ENCODE results near the gene SRSF3. TPM values are rescaled to one million over a fixed set of nuclear protein-coding genes. Genes with fewer than 3 reads are reported as not detected.
A peak's percentile ranks its signal among the peaks of the same experiment; 100 is the strongest.
"Not testable (repeated sequence)": the region's sequence is repeated elsewhere in the genome, so short reads cannot be mapped to it uniquely, and the experiment has no call there.

The SRSF3 gene
- total RNA-seq, 1 experiment from 2014 or later = 954 TPM

GRCh38 chr6:36605560-36606391 lies 11.6 kb downstream of the SRSF3 start:
- Histone ChIP-seq H3K27ac (ENCODE audit: insufficient read length, low read depth, low read length) (no peak overlapping the region), H2AFZ (ENCODE audit: low read length) (no peak overlapping the region), H2BK15ac (ENCODE audit: low read depth, low read length) (no peak overlapping the region), H3K4ac (ENCODE audit: low read depth, low read length) (no peak overlapping the region), H3K56ac (ENCODE audit: insufficient read length, low read depth, low read length) (no peak overlapping the region), H2BK120ac (ENCODE audit: low read depth, low read length, poor library complexity, severe bottlenecking) (no peak overlapping the region), H2AK5ac (ENCODE audit: insufficient read length, low read length) (no peak overlapping the region), H3K14ac (ENCODE audit: insufficient read depth, low read length) (no peak overlapping the region), H3K9me3 (ENCODE audit: control insufficient read depth, low read depth, low read length) (no peaks in the 10 kb centered on the region), H3K79me1 (ENCODE audit: insufficient read depth, low read depth, low read length, poor library complexity, severe bottlenecking) (no peaks in the 10 kb centered on the region), H2BK12ac (ENCODE audit: insufficient read length, low read depth, low read length) (no peak overlapping the region), H3K23me2 (ENCODE audit: insufficient read length, low read depth, low read length, poor library complexity, severe bottlenecking) (no peaks in the 10 kb centered on the region), H3K27me3 (ENCODE audit: insufficient read depth, low read length) (no peaks in the 10 kb centered on the region), H3K23ac (ENCODE audit: insufficient read length, low read depth, low read length) (no peak overlapping the region), H3T11ph (ENCODE audit: low read length) (no peak overlapping the region), H3K4me1 (ENCODE audit: insufficient read depth, low read length) (no peaks in the 10 kb centered on the region), H4K91ac (ENCODE audit: insufficient read length, low read depth, low read length) (no peak overlapping the region), H3K4me2 (ENCODE audit: insufficient read depth, insufficient read length, low read length) (no peak overlapping the region), H4K8ac (replicated peaks; ENCODE audit: insufficient read length, low read depth, low read length) (no peak overlapping the region), H3K79me2 (ENCODE audit: insufficient read depth, low read length) (peaks cover 9% of the 10 kb centered on the region; the same call in 1 of the 2 replicates), H4K5ac (ENCODE audit: insufficient read length, low read depth, low read length) (no peak overlapping the region), H3K18ac (ENCODE audit: insufficient read length, low read depth, low read length) (no peak overlapping the region), H2BK20ac (ENCODE audit: low read depth, low read length, poor library complexity, severe bottlenecking) (no peak overlapping the region), H3K9ac (ENCODE audit: extremely low read depth, insufficient read length, low read length) (no peak overlapping the region), H2BK5ac (ENCODE audit: insufficient read length, low read length) (no peak overlapping the region), H4K20me1 (ENCODE audit: control insufficient read depth, insufficient read depth, insufficient read length) (no peaks in the 10 kb centered on the region)
- Mint-ChIP-seq H3K9me3 (no peaks in the 10 kb centered on the region), H3K4me3 (peak overlapping the region in 1 of 2 experiments; percentile 20; a peak in 1 of 5 replicates), H3K4me1 (peaks cover 26 to 30% of the 10 kb centered on the region in 2 experiments), H3K36me3 (ENCODE audit: insufficient read depth in 1 of 3, low read depth in 3 of 3) (peaks cover 72 to 93% (median 93%) of the 10 kb centered on the region in 3 experiments), H3K27ac (peak overlapping the region in 2 of 3 experiments; percentile 89 to 91; a peak in 4 of 7 replicates), H3K27me3 (ENCODE audit: low read depth) (peaks cover 2% of the 10 kb centered on the region)
- peak; percentile 33; the same call in 1 of the 3 replicates for TF ChIP-seq CTCF (conservative IDR thresholded peaks at IDR 0.05)
- no peak for DNase-seq
- no CpG with 5 or more reads among the region's 7 CpGs for WGBS (ENCODE audit: extremely low coverage, insufficient read length, low lambda C conversion rate)

- not testable (repeated sequence) for H3K9ac ChIP-seq (ENCODE audit: extremely low read depth, insufficient read length, low read length)
These were observed 13.1 kb downstream of the SRSF3 start for GRCh38 chr6:36607305-36607682.

More at GRCh38 chr6:36607305-36607682, 13.1 kb downstream of the SRSF3 start:
- peak overlapping the region; percentile 9 to 94 (median 80); a peak in 3 of 7 replicates for H3K27ac Mint-ChIP-seq
- not testable (repeated sequence) for H3K4me2 ChIP-seq (ENCODE audit: insufficient read depth, insufficient read length, low read length); H3K14ac ChIP-seq (ENCODE audit: insufficient read depth, low read length); H2BK5ac ChIP-seq (ENCODE audit: insufficient read length, low read length); DNase-seq; H3K4me3 Mint-ChIP-seq; H3K27me3 Mint-ChIP-seq (ENCODE audit: low read depth); H3K79me2 ChIP-seq (ENCODE audit: insufficient read depth, low read length); H3K9me3 Mint-ChIP-seq; H2BK15ac ChIP-seq (ENCODE audit: low read depth, low read length); H3K18ac ChIP-seq (ENCODE audit: insufficient read length, low read depth, low read length); H3K27me3 ChIP-seq (ENCODE audit: insufficient read depth, low read length); H2BK20ac ChIP-seq (ENCODE audit: low read depth, low read length, poor library complexity, severe bottlenecking); H2BK120ac ChIP-seq (ENCODE audit: low read depth, low read length, poor library complexity, severe bottlenecking); H2AFZ ChIP-seq (ENCODE audit: low read length); H4K20me1 ChIP-seq (ENCODE audit: control insufficient read depth, insufficient read depth, insufficient read length); H3K23me2 ChIP-seq (ENCODE audit: insufficient read length, low read depth, low read length, poor library complexity, severe bottlenecking); H4K8ac ChIP-seq (replicated peaks; ENCODE audit: insufficient read length, low read depth, low read length); H3K56ac ChIP-seq (ENCODE audit: insufficient read length, low read depth, low read length); H3K4me1 ChIP-seq (ENCODE audit: insufficient read depth, low read length); H3K23ac ChIP-seq (ENCODE audit: insufficient read length, low read depth, low read length); H2BK12ac ChIP-seq (ENCODE audit: insufficient read length, low read depth, low read length); H3K4ac ChIP-seq (ENCODE audit: low read depth, low read length); H2AK5ac ChIP-seq (ENCODE audit: insufficient read length, low read length); H3T11ph ChIP-seq (ENCODE audit: low read length); H4K91ac ChIP-seq (ENCODE audit: insufficient read length, low read depth, low read length); H4K5ac ChIP-seq (ENCODE audit: insufficient read length, low read depth, low read length); H3K27ac ChIP-seq (ENCODE audit: insufficient read length, low read depth, low read length); H3K9me3 ChIP-seq (ENCODE audit: control insufficient read depth, low read depth, low read length); H3K79me1 ChIP-seq (ENCODE audit: insufficient read depth, low read depth, low read length, poor library complexity, severe bottlenecking)
- peaks cover 63 to 93% (median 92%) of the 10 kb centered on the region in 3 experiments for H3K36me3 Mint-ChIP-seq (ENCODE audit: insufficient read depth in 1 of 3, low read depth in 3 of 3)
- no CpG with 5 or more reads among the region's 8 CpGs for WGBS (ENCODE audit: extremely low coverage, insufficient read length, low lambda C conversion rate)
- peaks cover 26 to 27% of the 10 kb centered on the region in 2 experiments for H3K4me1 Mint-ChIP-seq
